Measurements from ENCODE around the gene LYPD6B.
"Not testable (repeated sequence)": the region's sequence is repeated elsewhere in the genome, so short reads cannot be mapped to it uniquely, and the experiment has no call there.

The LYPD6B gene

GRCh38 chr2:149221898-149222297 is 183.4 kb downstream of the LYPD6B start:
- no peak for DNase-seq

GRCh38 chr2:149223472-149224095 is 185.1 kb downstream of the LYPD6B start:
- DNase-seq: no peak

GRCh38 chr2:149224543-149224942 is 186.0 kb downstream of the LYPD6B start:
- DNase-seq: no peak

GRCh38 chr2:149225446-149225845 is 186.9 kb downstream of the LYPD6B start:
- no peak for DNase-seq

- DNase-seq: no peak
Measured at GRCh38 chr2:149226790-149227189, 188.3 kb downstream of the LYPD6B start.

- DNase-seq: no peak
Measured at GRCh38 chr2:149235816-149236375, 197.4 kb downstream of the LYPD6B start.

- no peak for DNase-seq
Measured at GRCh38 chr2:149236410-149236809, 197.9 kb downstream of the LYPD6B start.

GRCh38 chr2:149246186-149246585 is 207.7 kb downstream of the LYPD6B start:
- DNase-seq: no peak

GRCh38 chr2:149251436-149251835 is 212.9 kb downstream of the LYPD6B start:
- not testable (repeated sequence) for DNase-seq

- not testable (repeated sequence) for DNase-seq
Measured at GRCh38 chr2:149256877-149257276, 218.4 kb downstream of the LYPD6B start.

- no peak for DNase-seq
Measured at GRCh38 chr2:149258531-149258930, 220.0 kb downstream of the LYPD6B start.

GRCh38 chr2:149259136-149259535 is 220.6 kb downstream of the LYPD6B start:
- no peak for DNase-seq

- DNase-seq: no peak
Measured at GRCh38 chr2:149261692-149262091, 223.2 kb downstream of the LYPD6B start.
